ENCODE measurements around the gene RASSF4.

The RASSF4 gene

DNA sequence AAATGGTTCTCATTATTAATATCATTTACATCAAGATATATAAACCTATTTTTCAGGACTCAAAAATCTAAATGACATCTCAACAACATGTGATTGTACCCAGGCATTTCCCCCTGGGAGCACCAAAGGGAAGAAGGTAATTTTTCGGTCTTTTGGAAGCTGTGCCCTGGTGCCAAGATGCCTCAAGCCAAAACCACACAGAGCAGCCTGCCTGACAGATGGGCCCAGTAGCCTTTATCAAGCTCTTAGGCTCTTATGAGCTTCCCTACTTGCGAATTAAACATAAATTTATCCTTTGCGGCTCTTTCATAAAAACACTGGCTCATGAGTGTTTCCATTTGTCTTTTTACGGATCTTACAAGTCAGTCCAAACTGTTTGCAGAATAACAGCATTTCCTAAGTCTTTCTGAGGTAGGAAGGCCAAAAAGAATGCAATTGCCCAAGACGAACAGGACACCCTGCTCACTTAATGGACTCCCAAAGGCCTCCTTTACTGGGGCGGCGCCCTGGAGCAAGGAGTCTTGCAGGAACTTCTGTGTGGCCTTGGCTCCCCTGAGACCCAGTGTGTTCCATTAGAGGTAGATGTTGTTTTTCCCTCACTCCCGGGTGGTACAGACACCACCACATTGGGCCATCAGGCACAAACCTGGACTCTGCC lies 4.1 kb upstream of the RASSF4 start:
- H3K27me3 ChIP-seq (ENCODE audit: control insufficient read depth in 3 of 3, insufficient read depth in 3 of 3, low read depth in 1 of 3, low read length in 3 of 3): peaks cover 0 to 2% (median 0%) of the 10 kb centered on the region in 3 experiments
- DNase-seq (ENCODE audit: low spot score): no peak
- peaks cover 0 to 7% of the 10 kb centered on the region in 2 donors for H3K36me3 ChIP-seq (replicated peaks in 1 of 2; ENCODE audit: control insufficient read depth in 2 of 2, insufficient read depth in 2 of 2, low read length in 2 of 2)

DNA sequence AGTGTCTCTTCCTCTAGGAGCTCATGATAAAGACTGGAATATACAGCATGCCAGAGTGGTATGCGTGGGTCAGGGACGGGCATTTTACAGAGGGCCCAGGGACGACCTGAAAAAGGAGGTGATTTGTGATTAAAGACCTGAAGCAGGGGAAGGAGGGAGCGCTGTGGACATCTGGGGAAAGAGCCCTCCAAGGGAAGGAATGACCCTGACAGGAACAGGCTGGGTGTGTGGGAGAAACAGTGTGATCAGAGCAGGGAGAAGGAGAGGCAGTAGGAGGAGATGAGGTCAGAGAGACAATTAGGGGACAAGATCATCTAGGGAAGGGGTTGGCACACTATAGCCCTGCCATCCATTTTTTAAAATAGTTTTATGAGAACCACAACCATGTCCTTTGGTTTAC lies 3.4 kb upstream of the RASSF4 start:
- H3K14ac ChIP-seq (ENCODE audit: low read length): no peak overlapping the region
- no peak overlapping the region for H2BK12ac ChIP-seq (ENCODE audit: low read length)
- H3K27me3 ChIP-seq (ENCODE audit: control insufficient read depth in 3 of 3, insufficient read depth in 3 of 3, low read depth in 1 of 3, low read length in 3 of 3): peaks cover 0 to 2% (median 0%) of the 10 kb centered on the region in 3 experiments
- H2AK5ac ChIP-seq (ENCODE audit: low read depth, low read length): no peak overlapping the region
- H3K23ac ChIP-seq (ENCODE audit: low read depth, low read length, poor library complexity): no peak overlapping the region
- peaks cover 16 to 34% of the 10 kb centered on the region in 2 donors for H3K4me1 ChIP-seq (ENCODE audit: control insufficient read depth in 2 of 2, insufficient read depth in 1 of 2, low read depth in 1 of 2, low read length in 2 of 2)
- DNase-seq (ENCODE audit: low spot score): no peak
- no peak overlapping the region for H3K4me2 ChIP-seq (ENCODE audit: insufficient read depth, low read length, poor library complexity, severe bottlenecking)
- H2BK15ac ChIP-seq (ENCODE audit: low read length): no peak overlapping the region
- no peaks in the 10 kb centered on the region for H3K79me1 ChIP-seq (ENCODE audit: low read depth, low read length)
- no peak overlapping the region for H3K18ac ChIP-seq (ENCODE audit: low read length)
- no peak overlapping the region for H3K4ac ChIP-seq (ENCODE audit: low read length)
- H2AFZ ChIP-seq (ENCODE audit: low read length): no peak overlapping the region
- H3K36me3 ChIP-seq (replicated peaks in 1 of 2; ENCODE audit: control insufficient read depth in 2 of 2, insufficient read depth in 2 of 2, low read length in 2 of 2): peaks cover 0 to 7% of the 10 kb centered on the region in 2 donors
- no peak overlapping the region for H3K9ac ChIP-seq (ENCODE audit: low read depth, low read length, poor library complexity)
- no peak overlapping the region for H4K8ac ChIP-seq (ENCODE audit: low read depth, low read length)
- H3K9me3 ChIP-seq (replicated peaks in 1 of 2; ENCODE audit: control insufficient read depth in 2 of 2, insufficient read depth in 1 of 2, low read depth in 1 of 2, low read length in 2 of 2): peaks cover 0 to 2% of the 10 kb centered on the region in 2 donors
- no peak overlapping the region for H2BK120ac ChIP-seq (ENCODE audit: low read depth, low read length)
- H3K27ac ChIP-seq (replicated peaks; ENCODE audit: low read length): no peak overlapping the region
- WGBS, 2 donors (ENCODE audit: extremely low coverage in 2 of 2, insufficient read length in 2 of 2, insufficient replicate concordance in 1 of 2): no CpG with 5 or more reads among the region's 4 CpGs
- no peak overlapping the region for H2BK5ac ChIP-seq (ENCODE audit: low read length)
- H4K91ac ChIP-seq (ENCODE audit: low read depth, low read length, poor library complexity): no peak overlapping the region
- no peak overlapping the region for H3K4me3 ChIP-seq (ENCODE audit: low read length in 2 of 2)

More for the DNA sequence above, 4.1 kb upstream of the RASSF4 start:
- no peaks in the 10 kb centered on the region for H3K79me1 ChIP-seq (ENCODE audit: low read depth, low read length)
- no peak overlapping the region for H4K91ac ChIP-seq (ENCODE audit: low read depth, low read length, poor library complexity)
- peaks cover 15 to 28% of the 10 kb centered on the region in 2 donors for H3K4me1 ChIP-seq (ENCODE audit: control insufficient read depth in 2 of 2, insufficient read depth in 1 of 2, low read depth in 1 of 2, low read length in 2 of 2)
- H3K27ac ChIP-seq (replicated peaks; ENCODE audit: low read length): no peak overlapping the region
- no peak overlapping the region for H2AFZ ChIP-seq (ENCODE audit: low read length)
- no peak overlapping the region for H3K4ac ChIP-seq (ENCODE audit: low read length)
- H2AK5ac ChIP-seq (ENCODE audit: low read depth, low read length): no peak overlapping the region
- peaks cover 0 to 2% of the 10 kb centered on the region in 2 donors for H3K9me3 ChIP-seq (replicated peaks in 1 of 2; ENCODE audit: control insufficient read depth in 2 of 2, insufficient read depth in 1 of 2, low read depth in 1 of 2, low read length in 2 of 2)
- no peak overlapping the region for H2BK15ac ChIP-seq (ENCODE audit: low read length)
- H4K8ac ChIP-seq (ENCODE audit: low read depth, low read length): no peak overlapping the region
- H2BK120ac ChIP-seq (ENCODE audit: low read depth, low read length): no peak overlapping the region
- H3K9ac ChIP-seq (ENCODE audit: low read depth, low read length, poor library complexity): no peak overlapping the region
- H2BK12ac ChIP-seq (ENCODE audit: low read length): no peak overlapping the region
- no peak overlapping the region for H3K4me3 ChIP-seq (ENCODE audit: low read length in 2 of 2)
- H2BK5ac ChIP-seq (ENCODE audit: low read length): no peak overlapping the region
- no peak overlapping the region for H3K4me2 ChIP-seq (ENCODE audit: insufficient read depth, low read length, poor library complexity, severe bottlenecking)
- H3K23ac ChIP-seq (ENCODE audit: low read depth, low read length, poor library complexity): no peak overlapping the region
- WGBS, 2 donors (ENCODE audit: extremely low coverage in 2 of 2, insufficient read length in 2 of 2, insufficient replicate concordance in 1 of 2): no CpG with 5 or more reads among the region's 8 CpGs
- H3K14ac ChIP-seq (ENCODE audit: low read length): no peak overlapping the region
- no peak overlapping the region for H3K18ac ChIP-seq (ENCODE audit: low read length)

DNA sequence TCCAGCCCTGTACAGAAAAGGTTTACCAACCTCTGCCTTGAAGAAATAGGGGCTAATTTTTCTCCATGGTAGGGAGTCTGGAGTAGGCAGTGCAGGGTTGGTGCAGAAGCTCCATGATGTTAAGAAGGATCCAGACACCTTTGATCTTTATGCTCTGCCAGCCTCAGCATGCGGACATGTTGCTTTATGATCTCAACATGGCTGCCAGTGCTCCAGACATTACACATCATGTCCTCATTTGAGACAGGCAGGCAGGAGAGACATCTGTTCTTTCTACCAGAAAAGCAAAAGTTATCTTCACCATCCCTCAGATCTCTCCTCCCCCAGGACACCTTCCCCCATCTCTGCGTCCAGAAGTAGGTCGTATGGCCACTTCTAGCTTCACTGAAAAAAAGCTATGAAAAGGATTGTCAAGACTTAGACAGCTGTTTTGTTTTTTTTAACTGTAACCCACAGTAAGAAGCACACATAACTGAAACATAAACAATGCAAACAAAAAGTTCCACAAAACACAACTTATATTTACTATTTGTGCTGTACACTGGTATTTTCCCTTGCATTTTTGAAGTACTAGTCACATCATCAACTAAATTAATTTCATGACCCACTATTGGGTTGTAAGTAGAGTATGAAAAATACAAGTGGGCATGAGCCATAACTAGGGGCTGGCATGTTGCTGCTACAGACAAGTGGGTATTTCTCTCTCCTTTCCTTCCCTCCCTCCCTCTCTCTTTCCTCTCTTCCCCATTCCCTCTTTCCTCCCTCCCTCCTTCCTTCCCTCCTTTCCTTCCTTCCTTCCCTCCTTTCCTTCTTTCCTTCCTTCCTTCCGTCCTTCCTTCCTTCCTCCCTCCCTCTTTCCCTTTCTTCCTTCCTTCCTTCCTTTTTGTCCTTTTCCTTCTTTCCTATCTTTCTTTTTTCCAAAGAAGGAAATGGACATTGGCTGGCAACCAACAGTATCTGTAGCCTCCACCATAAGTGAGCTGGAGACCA lies 2.6 kb upstream of the RASSF4 start:
- peaks cover 16 to 39% of the 10 kb centered on the region in 2 donors for H3K4me1 ChIP-seq (ENCODE audit: control insufficient read depth in 2 of 2, insufficient read depth in 1 of 2, low read depth in 1 of 2, low read length in 2 of 2)
- no CpG with 5 or more reads among the region's 4 CpGs for WGBS, 2 donors (ENCODE audit: extremely low coverage in 2 of 2, insufficient read length in 2 of 2, insufficient replicate concordance in 1 of 2)
- H3K27ac ChIP-seq (replicated peaks; ENCODE audit: low read length): no peak overlapping the region

More for the DNA sequence above, 2.6 kb upstream of the RASSF4 start:
- Histone ChIP-seq H2BK120ac (ENCODE audit: low read depth, low read length) (no peak overlapping the region), H3K36me3 (replicated peaks in 1 of 2; ENCODE audit: control insufficient read depth in 2 of 2, insufficient read depth in 2 of 2, low read length in 2 of 2) (peaks cover 0 to 7% of the 10 kb centered on the region in 2 donors), H3K4me2 (ENCODE audit: insufficient read depth, low read length, poor library complexity, severe bottlenecking) (no peak overlapping the region), H3K9me3 (replicated peaks in 1 of 2; ENCODE audit: control insufficient read depth in 2 of 2, insufficient read depth in 1 of 2, low read depth in 1 of 2, low read length in 2 of 2) (peaks cover 0 to 2% of the 10 kb centered on the region in 2 donors), H3K14ac (ENCODE audit: low read length) (no peak overlapping the region), H2AK5ac (ENCODE audit: low read depth, low read length) (no peak overlapping the region), H2BK12ac (ENCODE audit: low read length) (no peak overlapping the region), H2AFZ (ENCODE audit: low read length) (no peak overlapping the region), H4K8ac (ENCODE audit: low read depth, low read length) (no peak overlapping the region), H3K4ac (ENCODE audit: low read length) (no peak overlapping the region), H2BK15ac (ENCODE audit: low read length) (no peak overlapping the region), H3K27me3 (ENCODE audit: control insufficient read depth in 3 of 3, insufficient read depth in 3 of 3, low read depth in 1 of 3, low read length in 3 of 3) (peaks cover 0 to 2% (median 0%) of the 10 kb centered on the region in 3 experiments), H2BK5ac (ENCODE audit: low read length) (no peak overlapping the region), H3K79me1 (ENCODE audit: low read depth, low read length) (no peaks in the 10 kb centered on the region), H3K4me3 (ENCODE audit: low read length in 2 of 2) (no peak overlapping the region), H3K18ac (ENCODE audit: low read length) (no peak overlapping the region), H3K23ac (ENCODE audit: low read depth, low read length, poor library complexity) (no peak overlapping the region), H4K91ac (ENCODE audit: low read depth, low read length, poor library complexity) (no peak overlapping the region), H3K9ac (ENCODE audit: low read depth, low read length, poor library complexity) (no peak overlapping the region)
- DNase-seq (ENCODE audit: low spot score): no peak
